Endodermal cell (in vitro differentiated cells): Measurements from ENCODE around the gene SFMBT2. TPM values are rescaled to one million over a fixed set of nuclear protein-coding genes. Genes with fewer than 3 reads are reported as not detected.

Source experiments
- DNase-seq: peaks from one replicate; pipeline ENCODE4 v3.0.0-alpha.2; 2017
- H3K27ac ChIP-seq: 2 replicates; pipeline ENCODE4 v1.5.1; 2013; ENCODE audit warnings: mild to moderate bottlenecking, low read depth, low read length, moderate library complexity
- H3K27me3 ChIP-seq: 2 replicates; pipeline ENCODE4 v1.6.1; 2013; ENCODE audit warnings: mild to moderate bottlenecking, low read length, moderate library complexity; ENCODE audit not compliant: insufficient read depth, control insufficient read depth, poor library complexity, severe bottlenecking
- H3K36me3 ChIP-seq: 2 replicates; pipeline ENCODE4 v1.7.0; 2013; ENCODE audit warnings: mild to moderate bottlenecking, low read length, moderate library complexity; ENCODE audit not compliant: control insufficient read depth, insufficient read depth
- H3K4me1 ChIP-seq: one replicate; pipeline ENCODE4 v1.7.0; 2013; ENCODE audit warnings: low read length; ENCODE audit not compliant: control insufficient read depth, insufficient read depth
- H3K4me3 ChIP-seq: 2 replicates; pipeline ENCODE4 v1.5.1; 2013; ENCODE audit warnings: mild to moderate bottlenecking, low read length, moderate library complexity
- H3K9ac ChIP-seq: 2 replicates; pipeline ENCODE4 v1.6.1; 2013; ENCODE audit warnings: mild to moderate bottlenecking, low read length, moderate library complexity; ENCODE audit not compliant: poor library complexity, severe bottlenecking; ENCODE audit errors: extremely low read depth
- H3K9me3 ChIP-seq: 2 replicates; pipeline ENCODE4 v1.6.1; 2013; ENCODE audit warnings: mild to moderate bottlenecking, low read length, moderate library complexity; ENCODE audit not compliant: control insufficient read depth
- H3K27ac Mint-ChIP-seq: 2 replicates; pipeline ENCODE4 v1.8.0; 2020; ENCODE audit warnings: mixed read lengths
- H3K27me3 Mint-ChIP-seq: 2 replicates; pipeline ENCODE4 v1.8.0; 2021; ENCODE audit warnings: mild to moderate bottlenecking, mixed read lengths; ENCODE audit not compliant: insufficient read depth
- H3K36me3 Mint-ChIP-seq: 2 replicates; pipeline ENCODE4 v1.8.0; 2020; ENCODE audit warnings: low read depth, mixed read lengths
- H3K4me1 Mint-ChIP-seq: 2 replicates; pipeline ENCODE4 v1.8.0; 2020; ENCODE audit warnings: mixed read lengths
- H3K4me3 Mint-ChIP-seq: 2 replicates; pipeline ENCODE4 v1.8.0; 2020; ENCODE audit warnings: mild to moderate bottlenecking, moderate library complexity, mixed read lengths
- H3K9me3 Mint-ChIP-seq: 2 replicates; pipeline ENCODE4 v1.8.0; 2020; ENCODE audit warnings: mild to moderate bottlenecking, mixed read lengths
- WGBS, 2 experiments: methylation state at CpG; one replicate each; pipeline versions ENCODE4 v1.1.5 to v1.1.7; 2013; ENCODE audit warnings: missing lambda C conversion rate in 2 of 2, mixed read lengths in 1 of 2; ENCODE audit not compliant: insufficient coverage in 1 of 2, insufficient read length in 1 of 2; 5-methylcytosine and 5-hydroxymethylcytosine counted together
- total RNA-seq, 2 donors: library from RNA; stranded (reverse); fragmentation: NEBNext Ultra II Directional in 1 of 2; extraction: Animal tissue kit (Norgen Biotek cat#: 25700) in 1 of 2; gene quantifications; 2 replicates in 1 of 2; 3 replicates in 1 of 2; pipeline ENCODE4 v1.2.1, GENCODE V29; 2021
- TF ChIP-seq, protein P1 (sequence below): fragments of 200-600 bp; sonication (generic); conservative IDR thresholded peaks from 2 replicates; pipeline ENCODE4 v1.5.0; 2021; ENCODE audit warnings: antibody characterized with exemption, mild to moderate bottlenecking

SFMBT2 gene
- total RNA-seq, 2 donors from 2014 or later = 3.9 to 5.3 TPM

DNA sequence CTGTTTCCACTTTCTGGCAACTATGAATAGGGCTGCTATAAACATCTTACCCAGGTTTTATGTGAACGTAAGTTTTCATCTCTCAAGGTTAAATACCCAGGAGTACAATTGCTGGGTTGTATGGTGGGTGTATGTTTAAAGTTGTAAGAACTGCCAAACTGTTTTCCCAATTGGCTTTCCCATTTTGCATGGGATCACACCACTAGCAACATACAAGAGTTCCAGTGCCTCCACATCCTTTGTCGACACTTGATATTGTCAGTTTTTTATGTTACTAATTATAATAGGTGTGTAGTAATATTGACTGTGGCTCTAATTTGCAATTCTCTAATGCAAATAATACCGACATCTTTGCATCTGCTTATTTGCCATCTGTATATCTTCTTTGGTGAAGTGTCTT, 82.9 kb downstream of the SFMBT2 start:
- H3K36me3 Mint-ChIP-seq = peaks cover 13% of the 10 kb centered on the region
- no peaks in the 10 kb centered on the region for H3K4me1 Mint-ChIP-seq
- peaks cover 32% of the 10 kb centered on the region for H3K9me3 Mint-ChIP-seq
- DNase-seq = no peak
- Histone ChIP-seq H3K36me3 (no peaks in the 10 kb centered on the region), H3K9me3 (peaks cover 28% of the 10 kb centered on the region), H3K27ac (no peak overlapping the region), H3K4me1 (no peaks in the 10 kb centered on the region), H3K9ac (no peak overlapping the region), H3K27me3 (no peaks in the 10 kb centered on the region), H3K4me3 (no peak overlapping the region)
- no peak overlapping the region for H3K4me3 Mint-ChIP-seq
- H3K27me3 Mint-ChIP-seq = no peaks in the 10 kb centered on the region
- TF ChIP-seq, protein P1, sequence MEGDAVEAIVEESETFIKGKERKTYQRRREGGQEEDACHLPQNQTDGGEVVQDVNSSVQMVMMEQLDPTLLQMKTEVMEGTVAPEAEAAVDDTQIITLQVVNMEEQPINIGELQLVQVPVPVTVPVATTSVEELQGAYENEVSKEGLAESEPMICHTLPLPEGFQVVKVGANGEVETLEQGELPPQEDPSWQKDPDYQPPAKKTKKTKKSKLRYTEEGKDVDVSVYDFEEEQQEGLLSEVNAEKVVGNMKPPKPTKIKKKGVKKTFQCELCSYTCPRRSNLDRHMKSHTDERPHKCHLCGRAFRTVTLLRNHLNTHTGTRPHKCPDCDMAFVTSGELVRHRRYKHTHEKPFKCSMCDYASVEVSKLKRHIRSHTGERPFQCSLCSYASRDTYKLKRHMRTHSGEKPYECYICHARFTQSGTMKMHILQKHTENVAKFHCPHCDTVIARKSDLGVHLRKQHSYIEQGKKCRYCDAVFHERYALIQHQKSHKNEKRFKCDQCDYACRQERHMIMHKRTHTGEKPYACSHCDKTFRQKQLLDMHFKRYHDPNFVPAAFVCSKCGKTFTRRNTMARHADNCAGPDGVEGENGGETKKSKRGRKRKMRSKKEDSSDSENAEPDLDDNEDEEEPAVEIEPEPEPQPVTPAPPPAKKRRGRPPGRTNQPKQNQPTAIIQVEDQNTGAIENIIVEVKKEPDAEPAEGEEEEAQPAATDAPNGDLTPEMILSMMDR = no peak
- no peak overlapping the region for H3K27ac Mint-ChIP-seq
- 92% methylated on average over 3 of the region's 3 CpGs; no CpG with 5 or more reads in 1 of the 2 experiments for WGBS, 2 experiments

DNA sequence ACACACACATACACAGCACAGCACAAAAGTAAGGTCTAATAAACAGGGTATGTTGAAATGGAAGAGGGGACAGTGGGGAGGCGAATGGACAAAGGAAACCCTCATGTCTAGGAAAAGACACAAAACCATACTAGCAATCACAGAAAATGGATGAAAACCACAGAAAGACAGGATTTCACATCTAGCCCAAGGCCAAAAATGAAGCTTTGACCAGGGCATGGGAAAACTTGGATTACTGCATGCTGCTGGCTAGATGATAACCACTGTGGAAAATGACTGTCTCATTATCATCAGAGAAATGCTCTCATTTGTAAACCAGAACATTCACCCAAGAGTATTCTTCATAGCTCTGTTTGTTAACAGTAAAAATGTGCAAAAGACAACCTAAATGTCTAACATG, 88.2 kb downstream of the SFMBT2 start:
- no peak overlapping the region for H3K27ac Mint-ChIP-seq
- no peaks in the 10 kb centered on the region for H3K4me1 Mint-ChIP-seq
- peaks cover 20% of the 10 kb centered on the region for H3K9me3 ChIP-seq
- no peaks in the 10 kb centered on the region for H3K27me3 ChIP-seq
- no peak overlapping the region for H3K9ac ChIP-seq
- peaks cover 19% of the 10 kb centered on the region for H3K9me3 Mint-ChIP-seq
- peaks cover 3% of the 10 kb centered on the region for H3K36me3 Mint-ChIP-seq
- H3K27me3 Mint-ChIP-seq = no peaks in the 10 kb centered on the region
- H3K4me3 Mint-ChIP-seq = no peak overlapping the region
- TF ChIP-seq, protein P1 = no peak
- H3K36me3 ChIP-seq = no peaks in the 10 kb centered on the region
- H3K4me1 ChIP-seq = no peaks in the 10 kb centered on the region
- no peak for DNase-seq
- no CpG with 5 or more reads among the region's 1 CpG for WGBS, 2 experiments
- no peak overlapping the region for H3K27ac ChIP-seq
- H3K4me3 ChIP-seq = no peak overlapping the region

DNA sequence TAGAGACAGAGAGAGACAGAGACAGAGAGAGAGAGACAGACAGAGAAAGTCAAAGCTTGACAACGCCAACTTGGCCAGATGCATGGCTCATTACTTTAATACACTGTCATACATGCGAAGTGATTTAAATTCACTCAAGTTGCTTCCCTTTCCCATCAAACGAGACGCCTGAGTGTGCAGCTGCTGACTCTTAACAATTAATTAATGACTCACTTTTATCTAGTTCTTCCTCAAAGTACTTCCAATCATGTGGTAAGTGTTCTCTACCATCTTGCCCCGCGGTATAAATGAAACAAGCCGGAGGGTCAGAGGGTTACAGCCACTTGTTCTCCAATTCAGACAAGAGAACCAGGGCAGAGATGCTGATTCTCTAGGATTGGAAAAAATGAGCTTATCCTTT, 90.8 kb downstream of the SFMBT2 start:
- no peak overlapping the region for H3K4me3 ChIP-seq
- TF ChIP-seq, protein P1 = no peak
- H3K36me3 ChIP-seq = no peaks in the 10 kb centered on the region
- no peak overlapping the region for H3K27ac ChIP-seq
- Mint-ChIP-seq H3K27ac (no peak overlapping the region), H3K27me3 (no peaks in the 10 kb centered on the region), H3K4me1 (no peaks in the 10 kb centered on the region), H3K36me3 (no peaks in the 10 kb centered on the region), H3K4me3 (no peak overlapping the region), H3K9me3 (peaks cover 6% of the 10 kb centered on the region)
- H3K9ac ChIP-seq = no peak overlapping the region
- no peaks in the 10 kb centered on the region for H3K4me1 ChIP-seq
- H3K27me3 ChIP-seq = no peaks in the 10 kb centered on the region
- no peak for DNase-seq
- H3K9me3 ChIP-seq = peaks cover 6% of the 10 kb centered on the region
- WGBS, 2 experiments = 94 to 100% methylated on average over 6 to 7 of the region's 7 CpGs
